Tibial nerve (tissue), 4 donors: ENCODE results near the gene HOXD13. TPM values are rescaled to one million over a fixed set of nuclear protein-coding genes. Genes with fewer than 3 reads are reported as not detected.

Experiments used
- DNase-seq, 2 donors: peaks; one replicate each; pipeline ENCODE4 v3.0.0-alpha.2; 2019; ENCODE audit warnings: low spot score in 2 of 2
- H3K27ac ChIP-seq, 4 donors: fragments of 200-600 bp; sonication (generic) in 3 of 4; one replicate each; pipeline ENCODE4 v1.5.1; 2017 to 2019; ENCODE audit warnings: mild to moderate bottlenecking in 1 of 4
- H3K27me3 ChIP-seq, 2 donors: fragments of 200-600 bp; sonication (generic) in 1 of 2; one replicate each; pipeline versions ENCODE4 v1.5.1 to v1.6.0; 2017 to 2019
- H3K36me3 ChIP-seq, 3 donors: fragments of 200-600 bp; sonication (generic); one replicate each; pipeline ENCODE4 v1.5.1; 2018 to 2019
- H3K4me1 ChIP-seq, 4 donors: fragments of 200-600 bp; sonication (generic) in 3 of 4; one replicate each; pipeline ENCODE4 v1.5.1; 2017 to 2019
- H3K4me3 ChIP-seq, 4 donors: fragments of 200-600 bp; sonication (generic) in 3 of 4; one replicate each; pipeline ENCODE4 v1.5.1; 2017 to 2019; ENCODE audit warnings: mild to moderate bottlenecking in 1 of 4, moderate library complexity in 1 of 4
- H3K9me3 ChIP-seq, 4 donors: fragments of 200-600 bp; sonication (generic) in 3 of 4; one replicate each; pipeline ENCODE4 v1.5.1; 2017 to 2019
- CTCF ChIP-seq, 5 experiments: fragments of 200-600 bp in 3 of 5; fragments of 450-650 bp in 2 of 5; sonication (generic) in 3 of 5; IDR thresholded peaks; one replicate each; pipeline ENCODE4 v1.5.1; 2016 to 2019; ENCODE audit warnings: antibody characterized with exemption in 5 of 5, mild to moderate bottlenecking in 3 of 5, moderate library complexity in 2 of 5
- EP300 ChIP-seq, 2 donors: sonication (generic); formaldehyde crosslinking; IDR thresholded peaks; one replicate each; pipeline ENCODE4 v1.6.1; 2017; ENCODE audit warnings: antibody characterized with exemption in 2 of 2, mild to moderate bottlenecking in 1 of 2
- POLR2A ChIP-seq, 2 donors: fragments of 450-650 bp; IDR thresholded peaks; one replicate each; pipeline ENCODE4 v1.6.1; 2017; ENCODE audit warnings: antibody characterized with exemption in 2 of 2, mild to moderate bottlenecking in 2 of 2, moderate library complexity in 2 of 2
- WGBS, 2 donors: methylation state at CpG; one replicate each; pipeline ENCODE4 v1.1.5; 2018; 5-methylcytosine and 5-hydroxymethylcytosine counted together
- total RNA-seq, 4 donors: library from RNA; depleted of rRNA; stranded (reverse); fragments of >200 nt; gene quantifications; one replicate each; pipeline ENCODE4 v1.1.0, GENCODE V29; 2016

HOXD13 gene
- total RNA-seq, 4 donors from 2014 or later: 0.21 TPM; not detected in 3

GRCh38 chr2:176121190-176122051 lies 28.9 kb downstream of the HOXD13 start:
- no peak for TF ChIP-seq POLR2A (IDR thresholded peaks at IDR 0.05)
- TF ChIP-seq EP300 (IDR thresholded peaks at IDR 0.05): no peak
- TF ChIP-seq CTCF (IDR thresholded peaks at IDR 0.05): no peak
- no peak for DNase-seq
- peak overlapping the region in 2 of 4 donors; percentile 41 to 60 for H3K4me3 ChIP-seq
- H3K4me1 ChIP-seq: peaks cover 0 to 36% (median 6%) of the 10 kb centered on the region in 4 donors
- peak overlapping the region in 2 of 4 donors; percentile 11 to 81 for H3K27ac ChIP-seq
- H3K36me3 ChIP-seq: no peaks in the 10 kb centered on the region
- no peaks in the 10 kb centered on the region for H3K9me3 ChIP-seq
- H3K27me3 ChIP-seq: peaks cover 10 to 99% of the 10 kb centered on the region in 2 donors
- WGBS, 2 donors: 20 to 30% methylated on average over 37 to 53 of the region's 53 CpGs

GRCh38 chr2:176122052-176122682 lies 29.6 kb downstream of the HOXD13 start:
- H3K4me1 ChIP-seq: peaks cover 0 to 35% (median 7%) of the 10 kb centered on the region in 4 donors
- TF ChIP-seq CTCF (IDR thresholded peaks at IDR 0.05) (no peak), POLR2A (IDR thresholded peaks at IDR 0.05) (no peak), EP300 (IDR thresholded peaks at IDR 0.05) (no peak)
- peaks cover 10 to 99% of the 10 kb centered on the region in 2 donors for H3K27me3 ChIP-seq
- no peak for DNase-seq
- peak overlapping the region in 3 of 4 donors; percentile 11 to 81 (median 21) for H3K27ac ChIP-seq
- H3K4me3 ChIP-seq: peak overlapping the region; percentile 35 to 60 (median 42)
- no peaks in the 10 kb centered on the region for H3K36me3 ChIP-seq
- H3K9me3 ChIP-seq: no peaks in the 10 kb centered on the region
- WGBS, 2 donors: 2 to 6% methylated on average over 43 to 46 of the region's 47 CpGs

- peak; percentile 51 to 65 for DNase-seq
- Histone ChIP-seq H3K36me3 (no peaks in the 10 kb centered on the region), H3K9me3 (no peaks in the 10 kb centered on the region), H3K27me3 (peaks cover 10 to 98% of the 10 kb centered on the region in 2 donors), H3K4me1 (peaks cover 0 to 31% (median 8%) of the 10 kb centered on the region in 4 donors), H3K4me3 (peak within 1 kb of the TSS; percentile 35 to 60 (median 42)), H3K27ac (peak within 1 kb of the TSS; percentile 16 to 81 (median 20))
- WGBS, 2 donors: 0 to 3% methylated on average over 18 to 52 of the region's 84 CpGs
- TF ChIP-seq EP300 (IDR thresholded peaks at IDR 0.05) (peak in 1 of 2 donors; percentile 37), CTCF (IDR thresholded peaks at IDR 0.05) (no peak)
These were observed 30.3 kb downstream of the HOXD13 start, which contains the start of gene HOXD9 for GRCh38 chr2:176122683-176123410. HOXD9 (plus strand) TSS chr2:176122719; CDS start chr2:176122769, 50 bp downstream.

- Histone ChIP-seq H3K27ac (peak overlapping the region in 2 of 4 donors; percentile 21 to 81), H3K27me3 (peaks cover 10 to 98% of the 10 kb centered on the region in 2 donors)
- no peak for DNase-seq
These were observed 31.0 kb downstream of the HOXD13 start for GRCh38 chr2:176123411-176124109.

More at GRCh38 chr2:176123411-176124109, 31.0 kb downstream of the HOXD13 start:
- H3K4me1 ChIP-seq: peaks cover 0 to 34% (median 9%) of the 10 kb centered on the region in 4 donors
- H3K4me3 ChIP-seq: peak overlapping the region; percentile 35 to 60 (median 42)
- H3K9me3 ChIP-seq: no peaks in the 10 kb centered on the region
- TF ChIP-seq EP300 (IDR thresholded peaks at IDR 0.05): no peak
- TF ChIP-seq CTCF (IDR thresholded peaks at IDR 0.05): no peak
- TF ChIP-seq POLR2A (IDR thresholded peaks at IDR 0.05): no peak
- H3K36me3 ChIP-seq: no peaks in the 10 kb centered on the region
- 18% methylated on average over 35 to 40 of the region's 40 CpGs for WGBS, 2 donors
